ENCODE results near the gene TRAF1. TPM values are rescaled to one million over a fixed set of nuclear protein-coding genes. Genes with fewer than 3 reads are reported as not detected.

TRAF1 gene
- total RNA-seq, 2 donors from 2014 or later, result 1.5 to 3.1 TPM

- no peak overlapping the region for H3K4me3 ChIP-seq
- H3K27me3 ChIP-seq, result no peaks in the 10 kb centered on the region
- TF ChIP-seq CTCF (IDR thresholded peaks at IDR 0.05), result no peak
- H3K9ac ChIP-seq (ENCODE audit: low read depth in 2 of 2, low read length in 2 of 2), result peak overlapping the region in 1 of 2 donors; percentile 79
- peak overlapping the region; percentile 78 for H3K27ac ChIP-seq
- H3K9me3 ChIP-seq, result no peaks in the 10 kb centered on the region
- no peak for DNase-seq
- intact Hi-C loops (cut with DNase I), result loop anchor here (5.0 kb wide), 1 partner anchor 50 kb away; the partner anchor contains the start of gene PHF19
- H3K36me3 ChIP-seq, result no peaks in the 10 kb centered on the region
- no peaks in the 10 kb centered on the region for H3K4me1 ChIP-seq
Measured at GRCh38 chr9:120927269-120928014, 846 bp upstream of the TRAF1 start.

GRCh38 chr9:120925535-120926396 lies 830 bp downstream of the TRAF1 start:
- Histone ChIP-seq H3K27me3 (no peaks in the 10 kb centered on the region), H3K27ac (peak overlapping the region; percentile 60), H3K9ac (ENCODE audit: low read depth in 2 of 2, low read length in 2 of 2) (peak overlapping the region; percentile 0 to 40), H3K9me3 (no peaks in the 10 kb centered on the region), H3K4me1 (no peaks in the 10 kb centered on the region), H3K36me3 (no peaks in the 10 kb centered on the region), H3K4me3 (peak overlapping the region; percentile 8)
- intact Hi-C loops (cut with DNase I), result loop anchor here (5.0 kb wide), 1 partner anchor 48 kb away; the partner anchor contains the start of gene PHF19
- TF ChIP-seq CTCF (IDR thresholded peaks at IDR 0.05), result no peak
- no peak for DNase-seq

GRCh38 chr9:120924698-120925534 lies 1.7 kb downstream of the TRAF1 start:
- Histone ChIP-seq H3K4me3 (no peak overlapping the region), H3K27me3 (no peaks in the 10 kb centered on the region), H3K4me1 (no peaks in the 10 kb centered on the region), H3K9me3 (no peaks in the 10 kb centered on the region), H3K27ac (peak overlapping the region; percentile 60), H3K9ac (ENCODE audit: low read depth in 2 of 2, low read length in 2 of 2) (peak overlapping the region in 1 of 2 donors; percentile 44), H3K36me3 (no peaks in the 10 kb centered on the region)
- TF ChIP-seq CTCF (IDR thresholded peaks at IDR 0.05), result no peak
- DNase-seq, result no peak
- intact Hi-C loops (cut with DNase I), result loop anchor here (5.0 kb wide), 1 partner anchor 48 kb away; the partner anchor contains the start of gene PHF19

- intact Hi-C loops (cut with DNase I), result no loop called here
- Histone ChIP-seq H3K9ac (ENCODE audit: low read depth in 2 of 2, low read length in 2 of 2) (no peak overlapping the region), H3K9me3 (no peaks in the 10 kb centered on the region), H3K27me3 (no peaks in the 10 kb centered on the region), H3K4me3 (no peak overlapping the region), H3K27ac (no peak overlapping the region), H3K36me3 (no peaks in the 10 kb centered on the region), H3K4me1 (no peaks in the 10 kb centered on the region)
- TF ChIP-seq CTCF (IDR thresholded peaks at IDR 0.05), result no peak
- no peak for DNase-seq
Measured at GRCh38 chr9:120923620-120924328, 2.8 kb downstream of the TRAF1 start.

Measured in colonic mucosa (tissue), 4 donors.